IPS-18a (cell line): ENCODE measurements around the gene RAI1.

ENCODE experiments used
- H3K27ac ChIP-seq: one replicate; pipeline ENCODE4 v1.5.1; 2013; ENCODE audit warnings: low read length
- H3K27me3 ChIP-seq: one replicate; pipeline ENCODE4 v1.6.1; 2013; ENCODE audit warnings: mild to moderate bottlenecking, low read length; ENCODE audit not compliant: control insufficient read depth, insufficient read depth
- H3K36me3 ChIP-seq: one replicate; pipeline ENCODE4 v1.6.1; 2013; ENCODE audit warnings: low read depth, low read length; ENCODE audit not compliant: control insufficient read depth
- H3K4me1 ChIP-seq: one replicate; pipeline ENCODE4 v1.6.1; 2013; ENCODE audit warnings: low read depth, low read length; ENCODE audit not compliant: control insufficient read depth
- H3K4me3 ChIP-seq: one replicate; pipeline ENCODE4 v1.5.1; 2013; ENCODE audit warnings: low read length
- H3K9ac ChIP-seq: one replicate; pipeline ENCODE4 v1.6.1; 2013; ENCODE audit warnings: mild to moderate bottlenecking, low read length, moderate library complexity
- H3K9me3 ChIP-seq: one replicate; pipeline ENCODE4 v1.6.1; 2013; ENCODE audit warnings: low read depth, low read length; ENCODE audit not compliant: control insufficient read depth

The RAI1 gene

DNA sequence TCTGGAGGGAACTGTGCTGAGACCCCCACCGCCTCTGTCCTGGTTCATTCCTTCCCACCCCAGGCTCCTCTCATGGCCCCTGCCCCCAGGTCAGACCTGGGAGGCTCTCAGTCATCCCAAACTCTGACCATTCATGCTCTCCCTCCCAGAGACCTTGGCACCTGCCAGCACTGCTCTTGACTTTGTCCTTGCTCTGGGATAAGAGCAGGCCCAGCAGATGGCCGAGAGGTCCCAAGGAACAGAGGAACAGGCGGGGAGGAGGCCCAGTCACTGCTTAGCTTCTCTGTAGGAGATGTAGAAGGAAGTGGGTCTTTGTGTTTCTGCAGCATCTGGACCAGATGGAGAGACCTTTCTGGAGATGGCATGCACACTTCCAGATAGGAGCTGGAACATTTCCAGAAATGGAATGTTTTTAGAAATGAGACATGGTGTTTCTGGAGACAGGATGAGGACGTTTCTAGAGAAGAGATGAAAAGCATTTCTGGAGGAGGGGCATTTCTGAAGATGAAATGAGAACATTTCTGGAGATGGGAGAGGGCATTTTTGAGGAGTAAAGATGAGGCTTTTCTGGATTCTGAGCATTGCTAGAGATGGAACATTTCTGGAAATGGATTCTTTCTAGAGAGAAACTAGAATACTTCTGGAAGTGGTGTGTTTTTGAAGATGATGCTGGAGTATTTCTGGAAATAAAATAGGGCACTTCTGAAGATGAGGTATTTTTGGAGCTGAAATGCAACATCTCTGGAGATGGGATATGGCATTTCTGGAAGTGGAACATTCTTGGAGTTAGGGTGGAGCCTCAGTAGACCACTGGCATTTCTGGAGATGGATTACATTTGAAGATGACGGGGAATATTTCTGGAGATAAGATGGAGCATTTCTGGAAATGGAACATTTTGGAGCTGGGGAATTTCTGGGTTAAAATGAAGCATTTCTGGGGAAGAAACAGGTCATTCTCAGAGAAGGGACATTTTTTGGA, 55.2 kb downstream of the RAI1 start:
- peaks cover 13% of the 10 kb centered on the region for H3K4me1 ChIP-seq
- no peak overlapping the region for H3K9ac ChIP-seq
- no peak overlapping the region for H3K4me3 ChIP-seq
- H3K27me3 ChIP-seq, result peaks cover 4% of the 10 kb centered on the region
- no peaks in the 10 kb centered on the region for H3K9me3 ChIP-seq
- H3K27ac ChIP-seq, result no peak overlapping the region
- no peaks in the 10 kb centered on the region for H3K36me3 ChIP-seq

DNA sequence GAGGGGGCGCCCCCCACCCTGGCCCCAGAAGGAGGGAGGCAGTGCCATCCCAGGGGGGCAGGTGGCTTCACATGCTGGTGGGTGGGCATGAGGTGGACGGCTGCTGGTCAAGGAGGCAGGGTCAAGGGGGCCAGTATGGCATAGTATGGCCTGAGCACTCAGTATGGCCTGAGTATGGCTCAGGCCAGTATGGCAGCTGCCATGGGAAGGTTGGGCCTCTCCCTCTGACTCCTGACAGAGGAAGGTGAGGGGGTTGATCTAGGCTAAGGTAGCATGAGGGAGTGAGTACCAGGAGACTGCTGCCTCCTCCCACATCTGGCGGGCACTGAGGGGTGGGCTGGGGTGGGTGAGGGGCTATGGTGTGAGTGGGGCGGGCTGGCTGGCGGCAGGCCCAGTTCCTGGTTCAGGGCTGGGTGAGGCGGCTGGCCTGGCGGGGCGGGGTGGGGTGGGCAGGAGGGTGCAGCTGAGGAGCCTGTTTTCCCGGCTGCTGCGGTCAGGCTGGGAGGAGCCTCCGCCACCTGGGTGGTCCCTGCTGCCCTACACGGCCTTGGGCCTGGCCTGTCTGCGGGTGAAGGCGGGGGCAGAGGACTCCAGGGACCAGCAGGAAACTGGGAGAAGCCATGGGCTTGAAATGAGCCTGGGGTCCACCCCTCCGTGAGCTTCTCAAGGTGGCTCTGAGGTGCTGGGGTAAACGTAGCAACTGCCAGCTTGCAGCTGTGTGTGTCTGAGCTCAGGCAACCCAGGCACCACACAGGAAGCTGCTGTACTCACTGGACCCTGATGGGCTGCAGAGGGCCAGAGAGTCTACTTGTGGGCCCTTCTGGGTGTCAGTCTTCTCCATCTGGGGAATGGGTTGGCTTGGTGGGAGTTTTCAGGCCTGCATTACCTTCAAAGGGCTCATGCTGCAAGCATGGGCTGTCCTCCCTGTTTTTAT, 57.0 kb downstream of the RAI1 start:
- peaks cover 15% of the 10 kb centered on the region for H3K27me3 ChIP-seq
- H3K36me3 ChIP-seq, result no peaks in the 10 kb centered on the region
- no peak overlapping the region for H3K4me3 ChIP-seq
- H3K4me1 ChIP-seq, result peaks cover 20% of the 10 kb centered on the region
- H3K9me3 ChIP-seq, result no peaks in the 10 kb centered on the region
- no peak overlapping the region for H3K9ac ChIP-seq
- no peak overlapping the region for H3K27ac ChIP-seq

DNA sequence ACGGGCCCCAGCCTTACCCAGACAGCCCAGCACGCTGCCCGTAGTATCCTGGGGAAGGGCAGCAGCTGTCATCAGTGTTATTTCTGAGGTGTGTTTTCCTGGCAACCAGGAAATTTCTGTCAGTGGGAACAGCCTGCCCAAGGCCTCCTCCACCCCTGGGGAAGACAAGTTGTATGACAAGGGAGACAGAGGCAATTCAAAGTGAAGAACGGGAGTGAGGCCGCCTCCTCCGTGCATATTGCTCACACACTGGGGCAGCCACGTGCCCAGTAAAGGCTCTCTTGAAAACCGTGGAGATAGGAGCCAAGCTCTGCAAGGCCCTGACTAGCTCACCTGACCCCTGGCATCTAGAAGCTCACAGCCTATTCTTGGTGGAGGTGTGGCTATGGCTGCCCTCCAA, 57.6 kb downstream of the RAI1 start:
- Histone ChIP-seq H3K9me3 (no peaks in the 10 kb centered on the region), H3K4me3 (no peak overlapping the region), H3K4me1 (peaks cover 20% of the 10 kb centered on the region), H3K27ac (no peak overlapping the region), H3K9ac (no peak overlapping the region), H3K27me3 (peaks cover 15% of the 10 kb centered on the region), H3K36me3 (no peaks in the 10 kb centered on the region)

DNA sequence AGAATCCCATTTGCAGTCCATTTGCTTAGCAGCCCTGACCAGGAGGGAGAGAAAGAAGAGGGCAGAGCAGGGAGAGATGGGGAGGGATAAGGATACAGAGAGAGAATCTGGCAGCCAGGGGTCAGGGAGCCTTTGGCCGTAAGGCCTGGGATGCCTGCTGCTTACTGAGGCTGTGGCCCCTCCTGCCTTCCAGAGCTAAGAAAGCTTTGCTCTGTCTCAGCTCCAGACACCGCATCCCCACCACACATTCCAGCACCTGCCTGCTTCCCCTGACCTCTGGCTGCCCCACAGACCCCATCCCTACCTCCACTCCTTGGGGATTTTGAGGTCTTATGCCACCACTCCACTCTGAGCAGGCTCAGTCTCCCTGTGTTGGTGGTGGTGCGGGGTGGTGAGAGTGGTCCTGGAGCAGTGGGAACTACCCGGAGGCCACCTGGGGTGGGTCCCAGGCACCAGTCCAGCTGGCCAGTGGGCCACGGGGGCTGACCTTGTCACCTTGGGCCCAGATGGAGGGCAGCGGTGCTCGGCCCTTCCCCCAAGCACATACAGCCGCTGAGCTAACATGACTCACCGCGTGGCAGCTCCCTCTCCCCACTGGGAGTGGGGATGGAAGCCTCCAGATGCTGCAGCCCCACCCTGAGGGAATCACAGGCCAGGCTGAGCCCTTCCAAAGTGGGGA, 58.3 kb downstream of the RAI1 start:
- H3K9me3 ChIP-seq, result no peaks in the 10 kb centered on the region
- no peak overlapping the region for H3K27ac ChIP-seq
- no peaks in the 10 kb centered on the region for H3K36me3 ChIP-seq
- peaks cover 20% of the 10 kb centered on the region for H3K4me1 ChIP-seq
- peaks cover 15% of the 10 kb centered on the region for H3K27me3 ChIP-seq
- no peak overlapping the region for H3K4me3 ChIP-seq
- no peak overlapping the region for H3K9ac ChIP-seq

DNA sequence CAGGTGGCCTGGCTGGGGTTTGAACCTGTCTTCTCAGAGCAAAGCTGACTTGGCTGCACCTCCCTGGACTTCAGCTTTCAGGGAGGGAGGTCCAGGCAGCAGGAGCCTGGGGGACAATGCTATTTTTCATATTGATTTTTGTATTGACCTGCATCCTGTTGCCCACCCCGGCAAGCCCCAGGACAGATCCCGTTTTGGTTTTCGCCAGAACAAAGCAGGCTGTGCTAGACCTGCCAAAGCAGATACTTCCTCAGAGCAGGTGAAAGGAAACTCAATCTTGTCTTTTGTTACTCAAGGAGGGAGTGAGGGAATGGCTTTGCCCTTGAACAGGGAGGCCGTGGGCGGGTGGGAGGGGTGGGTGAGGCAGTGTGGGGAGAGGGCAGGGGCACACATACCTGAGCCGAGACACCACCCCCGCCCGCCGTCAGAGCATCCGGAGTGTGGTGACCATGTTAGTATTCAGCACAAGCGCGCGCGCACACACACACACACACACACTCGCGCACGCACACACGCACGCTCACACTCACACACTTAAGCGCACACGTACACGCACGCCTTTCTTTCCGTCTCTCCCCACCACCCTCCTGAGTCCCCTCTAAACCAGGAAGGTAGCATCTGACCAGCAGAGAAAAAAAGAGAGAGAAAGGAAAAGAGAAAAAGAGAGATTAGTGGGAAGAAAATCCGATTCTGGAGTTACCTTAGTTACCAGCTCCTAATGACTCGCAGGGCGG, 59.5 kb downstream of the RAI1 start:
- no peak overlapping the region for H3K4me3 ChIP-seq
- H3K27ac ChIP-seq, result no peak overlapping the region
- no peaks in the 10 kb centered on the region for H3K36me3 ChIP-seq
- H3K9me3 ChIP-seq, result no peaks in the 10 kb centered on the region
- H3K4me1 ChIP-seq, result peaks cover 20% of the 10 kb centered on the region
- H3K9ac ChIP-seq, result peak overlapping the region; percentile 1
- H3K27me3 ChIP-seq, result peaks cover 15% of the 10 kb centered on the region

DNA sequence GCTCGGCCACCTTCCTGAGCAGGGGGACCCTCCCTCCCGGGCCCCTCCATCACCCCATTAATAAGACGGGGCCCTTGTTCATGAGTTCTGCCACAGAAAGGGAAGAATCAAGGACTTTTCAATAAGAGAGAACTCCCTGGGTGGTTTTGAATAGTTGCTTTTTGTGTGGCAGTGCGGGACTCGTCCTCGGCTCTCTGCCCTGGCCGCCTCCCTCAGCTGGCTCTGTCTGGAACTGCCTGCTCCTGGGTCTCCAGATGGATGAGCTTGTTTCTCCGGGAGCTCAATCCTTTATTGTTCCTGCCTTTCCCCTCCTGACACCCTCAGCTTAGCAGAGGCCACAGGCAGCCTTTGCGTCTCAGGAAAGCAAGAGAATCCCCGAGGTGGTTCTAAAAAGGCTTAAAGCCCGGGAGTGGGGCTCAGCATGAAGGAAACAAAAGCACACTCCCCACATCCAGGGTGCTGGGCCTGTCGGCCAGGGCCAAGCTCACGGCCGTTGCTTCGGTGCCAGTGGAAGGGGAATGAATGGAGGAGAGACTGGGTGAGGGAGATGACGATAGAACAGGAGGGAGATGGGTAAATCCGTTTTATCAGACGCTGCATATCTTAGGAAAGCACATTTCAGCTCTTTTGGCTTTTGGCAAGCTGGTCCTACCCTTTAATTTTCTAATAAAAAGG, 60.2 kb downstream of the RAI1 start:
- peak overlapping the region; percentile 1 for H3K9ac ChIP-seq

DNA sequence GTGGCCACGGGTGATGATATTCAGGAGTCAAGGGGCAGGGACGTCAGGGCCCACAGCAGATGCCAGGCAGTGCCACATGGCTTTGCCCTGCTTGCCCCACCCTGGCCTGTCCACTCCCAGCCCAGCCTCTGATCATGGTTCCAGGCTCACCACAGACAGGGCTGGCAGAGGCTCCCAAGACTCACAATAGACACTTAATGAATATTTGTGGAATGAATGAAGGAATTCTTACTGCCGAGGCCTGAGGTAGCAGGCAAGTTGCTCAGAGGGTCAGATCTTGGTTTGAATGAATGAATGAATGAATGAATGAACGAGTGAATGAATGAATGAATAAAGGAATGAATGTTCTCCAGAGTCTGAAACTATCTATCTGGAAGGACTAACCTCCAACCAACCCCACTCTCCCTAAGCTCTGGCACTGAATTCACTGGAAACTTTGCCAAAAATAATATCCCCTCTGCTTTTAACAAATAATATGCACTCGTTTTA, 60.9 kb downstream of the RAI1 start:
- H3K36me3 ChIP-seq, result no peaks in the 10 kb centered on the region
- no peaks in the 10 kb centered on the region for H3K9me3 ChIP-seq
- H3K27me3 ChIP-seq, result peaks cover 15% of the 10 kb centered on the region
- H3K27ac ChIP-seq, result no peak overlapping the region
- no peak overlapping the region for H3K9ac ChIP-seq
- H3K4me1 ChIP-seq, result peaks cover 20% of the 10 kb centered on the region
- H3K4me3 ChIP-seq, result no peak overlapping the region

More for the DNA sequence above, 60.2 kb downstream of the RAI1 start:
- no peak overlapping the region for H3K4me3 ChIP-seq
- no peaks in the 10 kb centered on the region for H3K9me3 ChIP-seq
- peaks cover 20% of the 10 kb centered on the region for H3K4me1 ChIP-seq
- H3K27ac ChIP-seq, result no peak overlapping the region
- peaks cover 15% of the 10 kb centered on the region for H3K27me3 ChIP-seq
- H3K36me3 ChIP-seq, result no peaks in the 10 kb centered on the region

DNA sequence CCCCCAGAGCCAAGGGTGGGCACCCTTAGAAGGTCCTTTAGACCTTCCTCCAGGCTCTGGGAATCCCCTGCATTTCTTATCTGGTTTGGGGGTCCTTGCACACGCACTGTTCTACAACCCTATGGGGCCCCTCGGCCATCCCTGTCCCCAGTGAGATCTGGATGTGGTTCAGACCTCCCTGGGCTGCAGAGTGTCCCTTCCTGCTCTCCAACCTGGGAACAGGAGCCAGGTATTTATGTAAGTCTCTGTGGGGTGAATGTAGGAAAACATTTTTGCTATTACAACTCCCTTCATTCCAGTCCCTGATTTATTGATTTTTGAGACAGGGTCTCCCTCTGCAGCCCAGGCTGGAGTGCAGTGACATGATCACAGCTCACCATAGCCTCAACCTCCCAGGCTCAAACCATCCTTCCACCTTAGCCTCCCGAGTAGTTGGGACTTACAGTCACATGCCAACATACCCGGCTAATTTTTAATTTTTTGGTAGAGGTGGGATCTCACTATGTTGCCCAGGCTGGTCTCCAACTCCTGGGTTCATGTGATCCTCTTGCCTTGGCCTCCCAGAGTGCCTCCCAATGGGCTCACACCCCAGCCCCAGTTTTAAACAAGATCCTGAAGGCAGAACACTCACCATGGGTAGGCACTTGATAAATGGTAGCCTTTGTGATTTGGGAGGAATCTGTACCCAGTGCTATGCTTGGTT, 61.6 kb downstream of the RAI1 start:
- Histone ChIP-seq H3K27ac (no peak overlapping the region), H3K4me3 (no peak overlapping the region), H3K27me3 (peaks cover 15% of the 10 kb centered on the region), H3K9ac (no peak overlapping the region), H3K36me3 (no peaks in the 10 kb centered on the region), H3K9me3 (no peaks in the 10 kb centered on the region), H3K4me1 (peaks cover 20% of the 10 kb centered on the region)

DNA sequence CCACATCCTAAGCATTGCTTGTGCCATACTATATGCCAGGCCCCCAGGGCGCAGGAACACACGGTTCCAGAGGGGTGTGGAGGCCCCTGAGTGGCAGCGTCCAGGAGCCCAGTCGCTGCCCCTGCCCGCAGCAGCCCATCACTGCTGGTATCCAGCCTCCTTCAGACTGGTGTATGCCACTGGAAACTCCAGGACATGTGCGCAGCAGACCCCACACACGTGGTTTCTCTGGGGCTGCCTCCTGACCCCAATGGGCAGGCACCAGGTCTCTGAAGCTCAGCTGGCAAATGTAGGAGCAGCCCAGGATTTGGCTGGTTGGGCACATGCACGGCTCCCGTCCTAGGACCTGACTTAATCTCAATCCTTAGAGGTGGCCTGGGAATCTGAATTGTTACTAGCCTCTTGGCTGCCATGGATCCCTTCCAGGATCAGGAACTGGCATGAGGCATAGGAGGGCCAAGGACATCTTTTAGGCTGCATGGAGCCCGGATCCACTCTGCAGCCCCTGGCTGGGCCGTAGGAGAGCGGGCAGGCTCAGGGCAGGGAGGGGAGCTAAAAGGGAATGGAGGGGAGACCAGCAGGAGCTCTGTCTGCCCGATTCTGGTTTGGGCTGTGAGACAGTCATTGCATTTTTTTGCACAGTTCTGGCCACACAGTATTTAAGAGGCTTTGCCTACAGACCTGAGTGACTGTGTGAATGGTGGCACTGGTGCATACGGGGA, 62.3 kb downstream of the RAI1 start:
- Histone ChIP-seq H3K4me1 (peaks cover 17% of the 10 kb centered on the region), H3K36me3 (no peaks in the 10 kb centered on the region), H3K9ac (no peak overlapping the region), H3K27me3 (peaks cover 15% of the 10 kb centered on the region), H3K4me3 (no peak overlapping the region), H3K9me3 (no peaks in the 10 kb centered on the region), H3K27ac (no peak overlapping the region)
